ENCODE measurements around the gene ACOT7. TPM values are rescaled to one million over a fixed set of nuclear protein-coding genes. Genes with fewer than 3 reads are reported as not detected.

Gene ACOT7
- total RNA-seq, 4 donors from 2014 or later, result 23.5 to 50.7 (median 39.0) TPM

DNA sequence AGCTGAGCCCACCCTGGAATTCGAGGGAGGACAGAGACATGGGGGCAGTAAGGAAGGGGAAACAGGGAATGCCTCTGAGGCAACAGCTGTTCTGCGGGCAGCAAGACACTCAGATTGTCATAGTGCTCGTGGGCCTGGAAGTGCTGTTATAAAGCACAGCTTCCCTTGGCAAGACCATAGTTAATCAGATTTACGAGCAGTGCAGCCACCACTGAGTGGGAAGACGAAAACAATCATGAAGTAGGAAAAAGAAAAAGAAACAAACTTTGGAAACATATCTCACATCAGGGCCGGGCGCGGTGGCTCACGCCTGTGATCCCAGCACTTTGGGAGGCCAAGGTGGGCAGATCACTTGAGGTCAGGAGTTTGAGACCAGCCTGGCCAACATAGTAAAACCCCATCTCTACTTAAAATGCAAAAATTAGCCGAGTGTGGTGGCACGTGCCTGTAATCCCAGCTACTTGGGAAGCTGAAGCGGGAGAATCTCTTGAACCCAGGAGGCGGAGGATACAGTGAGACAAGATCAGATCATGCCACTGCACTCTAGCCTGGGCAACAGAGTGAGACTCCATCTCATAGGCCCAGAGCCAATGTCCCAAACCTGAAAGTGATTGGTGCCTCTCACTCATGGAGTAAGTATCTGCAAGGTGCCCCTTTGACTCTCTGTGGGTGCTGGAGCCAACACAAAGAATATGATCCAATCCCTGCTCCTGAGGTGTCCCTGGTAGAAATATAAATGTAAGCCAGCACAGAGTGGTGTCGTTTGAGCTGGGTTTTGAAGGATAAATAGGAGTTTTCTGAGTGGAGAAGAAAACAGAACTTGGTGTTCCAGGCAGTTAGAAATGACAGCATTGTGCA, 77.1 kb downstream of the ACOT7 start:
- peaks cover 0 to 5% (median 0%) of the 10 kb centered on the region in 3 donors for H3K4me1 ChIP-seq
- H3K9me3 ChIP-seq, result no peaks in the 10 kb centered on the region
- H3K36me3 ChIP-seq, result peaks cover 0 to 36% (median 0%) of the 10 kb centered on the region in 3 donors
- no peak overlapping the region for H3K4me3 ChIP-seq
- intact Hi-C loops (cut with DNase I), result no loop called here
- no peaks in the 10 kb centered on the region for H3K27me3 ChIP-seq
- 86 to 96% methylated on average over 14 of the region's 14 CpGs for WGBS, 2 donors
- TF ChIP-seq, protein P1, sequence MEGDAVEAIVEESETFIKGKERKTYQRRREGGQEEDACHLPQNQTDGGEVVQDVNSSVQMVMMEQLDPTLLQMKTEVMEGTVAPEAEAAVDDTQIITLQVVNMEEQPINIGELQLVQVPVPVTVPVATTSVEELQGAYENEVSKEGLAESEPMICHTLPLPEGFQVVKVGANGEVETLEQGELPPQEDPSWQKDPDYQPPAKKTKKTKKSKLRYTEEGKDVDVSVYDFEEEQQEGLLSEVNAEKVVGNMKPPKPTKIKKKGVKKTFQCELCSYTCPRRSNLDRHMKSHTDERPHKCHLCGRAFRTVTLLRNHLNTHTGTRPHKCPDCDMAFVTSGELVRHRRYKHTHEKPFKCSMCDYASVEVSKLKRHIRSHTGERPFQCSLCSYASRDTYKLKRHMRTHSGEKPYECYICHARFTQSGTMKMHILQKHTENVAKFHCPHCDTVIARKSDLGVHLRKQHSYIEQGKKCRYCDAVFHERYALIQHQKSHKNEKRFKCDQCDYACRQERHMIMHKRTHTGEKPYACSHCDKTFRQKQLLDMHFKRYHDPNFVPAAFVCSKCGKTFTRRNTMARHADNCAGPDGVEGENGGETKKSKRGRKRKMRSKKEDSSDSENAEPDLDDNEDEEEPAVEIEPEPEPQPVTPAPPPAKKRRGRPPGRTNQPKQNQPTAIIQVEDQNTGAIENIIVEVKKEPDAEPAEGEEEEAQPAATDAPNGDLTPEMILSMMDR (IDR thresholded peaks at IDR 0.05), result no peak
- no peak for TF ChIP-seq POLR2A (IDR thresholded peaks at IDR 0.05)
- no peak overlapping the region for H3K27ac ChIP-seq
- no peak for DNase-seq

DNA sequence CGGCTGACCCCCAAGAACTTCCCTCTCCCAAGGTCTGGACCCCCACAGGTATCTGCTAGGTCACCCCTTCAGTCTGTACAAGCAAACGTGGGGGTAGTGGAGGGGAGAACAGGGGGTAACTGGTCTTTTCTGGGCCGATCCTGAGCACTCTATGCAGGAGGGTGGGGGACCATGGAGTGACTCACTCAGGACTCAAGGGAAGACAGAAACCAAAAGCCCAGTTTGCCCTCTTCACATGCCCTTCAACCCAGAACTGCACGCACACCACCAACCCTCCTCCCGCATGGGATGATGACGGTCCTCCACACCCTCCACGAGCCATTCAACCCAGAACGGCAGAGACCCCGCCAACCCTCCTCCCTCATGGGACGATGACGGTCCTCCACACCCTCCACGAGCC, 79.1 kb downstream of the ACOT7 start:
- Histone ChIP-seq H3K27ac (no peak overlapping the region), H3K9me3 (no peaks in the 10 kb centered on the region), H3K4me1 (no peaks in the 10 kb centered on the region), H3K4me3 (no peak overlapping the region), H3K27me3 (no peaks in the 10 kb centered on the region), H3K36me3 (peaks cover 0 to 51% (median 0%) of the 10 kb centered on the region in 3 donors)
- DNase-seq, result no peak
- WGBS, 2 donors, result 86 to 92% methylated on average over 11 to 12 of the region's 12 CpGs
- TF ChIP-seq, protein P1 (IDR thresholded peaks at IDR 0.05), result no peak
- TF ChIP-seq POLR2A (IDR thresholded peaks at IDR 0.05), result no peak
- intact Hi-C loops (cut with DNase I), result no loop called here

DNA sequence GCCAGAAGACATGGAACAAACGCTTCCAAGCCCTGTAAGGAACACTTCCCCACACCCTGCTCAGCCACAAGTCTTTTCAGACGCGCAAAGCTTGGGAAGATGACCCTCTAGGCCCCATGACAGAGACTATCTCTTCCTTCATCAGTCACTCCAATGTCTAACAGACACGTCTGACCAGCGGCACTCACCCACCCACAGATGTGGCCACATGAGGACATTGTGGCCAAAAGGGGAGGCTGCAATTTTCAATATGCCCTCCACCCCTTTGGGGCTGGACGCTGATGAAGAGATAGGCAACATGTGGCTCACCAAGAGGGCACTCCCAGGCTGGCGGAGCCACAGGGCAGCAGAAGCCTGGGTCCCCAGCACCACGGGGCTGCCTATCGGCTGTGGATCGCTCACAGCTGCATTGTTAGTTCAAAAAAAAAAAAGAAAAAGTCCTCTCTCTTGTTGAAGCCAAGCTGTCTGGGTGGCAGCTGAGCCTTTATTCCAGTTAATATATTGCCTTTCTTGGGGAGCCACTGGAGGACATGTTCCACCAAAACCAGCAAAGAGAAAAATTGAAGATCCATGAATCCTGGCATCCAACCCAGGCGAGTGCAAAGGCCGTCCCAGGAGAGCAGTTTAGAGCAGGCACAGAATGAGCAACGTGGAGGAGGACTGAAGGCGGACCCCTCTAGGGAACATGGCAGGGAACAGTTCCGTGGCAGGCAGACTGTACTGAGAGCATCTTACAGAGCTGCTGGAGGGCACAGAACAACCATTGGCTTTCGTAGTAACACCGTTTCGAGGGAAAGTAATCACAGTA, 80.0 kb downstream of the ACOT7 start:
- Histone ChIP-seq H3K4me3 (no peak overlapping the region), H3K36me3 (peaks cover 0 to 51% (median 0%) of the 10 kb centered on the region in 3 donors), H3K27me3 (no peaks in the 10 kb centered on the region), H3K9me3 (no peaks in the 10 kb centered on the region), H3K27ac (no peak overlapping the region), H3K4me1 (no peaks in the 10 kb centered on the region)
- no peak for TF ChIP-seq POLR2A (IDR thresholded peaks at IDR 0.05)
- TF ChIP-seq, protein P1 (IDR thresholded peaks at IDR 0.05), result no peak
- 80 to 98% methylated on average over 7 to 15 of the region's 18 CpGs for WGBS, 2 donors
- intact Hi-C loops (cut with DNase I), result no loop called here
- no peak for DNase-seq

DNA sequence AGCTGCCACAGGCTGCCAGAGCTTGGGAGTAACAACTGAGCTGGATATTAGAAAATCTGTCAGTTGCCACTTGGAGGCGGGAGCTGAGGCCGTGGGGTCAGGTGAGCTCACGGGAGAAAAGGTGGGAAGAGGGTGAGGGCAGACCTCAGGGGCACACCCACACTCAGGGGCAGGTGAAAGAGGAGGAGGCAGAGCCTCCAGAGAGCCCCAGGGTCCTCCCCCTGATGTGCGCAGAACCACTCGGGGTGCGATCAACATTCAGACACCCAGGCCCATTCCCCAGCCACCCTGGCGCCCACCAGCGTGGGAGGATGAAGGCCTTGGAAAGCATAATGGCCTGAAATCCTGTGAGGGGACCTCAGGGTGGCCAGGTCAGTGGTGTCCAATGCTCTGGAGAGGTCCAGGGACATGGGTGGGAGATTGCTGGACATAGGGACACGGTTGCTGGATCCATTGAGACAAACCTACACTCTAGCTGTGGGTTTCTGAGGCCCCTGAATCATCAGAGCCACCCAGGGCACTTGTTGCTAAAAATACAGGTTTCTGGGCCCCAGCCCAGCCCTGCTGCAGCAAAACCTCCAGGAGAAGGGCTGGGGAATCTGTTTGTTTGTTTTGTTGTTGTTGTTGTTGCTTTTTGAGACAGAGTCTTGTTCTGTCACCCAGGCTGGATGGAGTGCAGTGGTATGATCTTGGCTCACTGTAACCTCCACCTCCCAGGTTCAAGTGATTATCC, 83.3 kb downstream of the ACOT7 start:
- Histone ChIP-seq H3K27ac (no peak overlapping the region), H3K36me3 (peaks cover 0 to 34% (median 0%) of the 10 kb centered on the region in 3 donors), H3K9me3 (no peaks in the 10 kb centered on the region), H3K27me3 (no peaks in the 10 kb centered on the region), H3K4me1 (no peaks in the 10 kb centered on the region), H3K4me3 (no peak overlapping the region)
- DNase-seq, result no peak
- intact Hi-C loops (cut with DNase I), result no loop called here
- no peak for TF ChIP-seq POLR2A (IDR thresholded peaks at IDR 0.05)
- TF ChIP-seq, protein P1 (IDR thresholded peaks at IDR 0.05), result no peak
- WGBS, 2 donors, result 80 to 95% methylated on average over 1 to 7 of the region's 9 CpGs

All from esophagus squamous epithelium (tissue), 5 donors.